SH-SY5Y (cell line): Measurements from ENCODE around the gene RNLS.

Source experiments
- GATA2 ChIP-seq: IDR thresholded peaks from 2 replicates; pipeline ENCODE4 v1.6.1; 2011; ENCODE audit warnings: mild to moderate bottlenecking, low read depth, low read length
- GATA3 ChIP-seq: IDR thresholded peaks from 2 replicates; pipeline ENCODE4 v1.6.1; 2011; ENCODE audit warnings: low read depth, mild to moderate bottlenecking, low read length, moderate library complexity

DNA sequence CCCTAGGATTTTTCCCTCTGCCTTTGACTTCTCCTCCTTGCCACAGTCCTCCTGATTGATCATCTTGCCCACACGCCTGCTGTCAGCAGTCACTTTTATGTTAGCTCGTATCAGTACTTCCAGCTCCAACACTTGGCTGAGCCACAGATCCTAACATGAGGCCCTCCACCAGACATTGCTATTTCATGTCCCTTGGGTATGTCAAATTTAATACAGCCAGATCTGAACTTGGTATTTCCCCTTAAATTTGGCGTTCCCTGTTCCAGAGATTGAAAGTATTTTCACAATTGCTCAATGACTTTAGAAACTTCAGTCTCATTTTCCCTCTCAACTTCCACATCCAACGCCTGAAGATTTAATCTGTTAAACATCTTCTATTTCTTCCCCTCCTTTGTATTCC, 140.4 kb downstream of the RNLS start:
- TF ChIP-seq GATA2 (no peak), GATA3 (no peak)
